ENCODE results near the gene SUFU.

SUFU gene

DNA sequence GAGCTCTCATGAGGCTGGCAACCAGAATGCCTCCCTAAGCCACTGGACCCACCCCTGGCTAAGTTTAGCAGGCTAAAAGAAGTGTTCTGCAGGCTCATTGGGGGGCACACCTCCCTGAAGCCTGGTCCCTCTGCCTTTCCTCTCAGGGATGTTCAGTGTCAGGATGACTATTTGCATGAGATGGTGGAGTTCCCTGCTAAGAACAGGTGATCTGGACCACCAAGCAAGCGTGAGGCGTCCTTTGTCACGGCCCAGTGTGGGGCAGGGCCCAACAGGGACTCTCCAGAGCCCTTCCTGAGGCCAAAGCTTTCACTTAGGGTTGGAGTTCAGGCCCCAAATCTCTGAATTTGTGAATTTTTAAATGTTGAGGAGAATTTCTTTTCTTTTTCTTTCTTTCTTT is 12.0 kb downstream of the SUFU start:
- TF ChIP-seq GATA2 (IDR thresholded peaks at IDR 0.05; ENCODE audit: low read depth, low read length): no peak
- no peak for TF ChIP-seq GATA3 (IDR thresholded peaks at IDR 0.05; ENCODE audit: low read depth, low read length)

DNA sequence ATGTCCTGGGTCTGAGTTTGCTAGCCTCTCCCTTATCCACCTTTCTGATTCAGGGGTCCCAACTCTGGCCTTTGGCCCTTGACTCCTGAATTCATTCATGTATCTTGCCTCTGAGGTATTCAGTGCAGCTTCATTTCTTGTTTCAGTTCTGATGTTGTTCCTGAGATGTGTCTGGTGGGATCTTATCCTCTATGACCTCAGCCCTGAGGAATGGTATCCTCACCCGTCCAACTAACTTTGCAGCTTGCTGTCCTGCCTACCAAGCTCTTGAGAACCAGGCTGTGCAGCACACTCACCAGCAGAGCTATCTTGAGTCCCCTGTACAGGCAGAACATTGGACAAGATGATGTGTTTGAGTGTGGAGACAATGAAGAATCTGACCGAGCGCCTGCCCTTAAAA is 13.8 kb downstream of the SUFU start:
- no peak for TF ChIP-seq GATA3 (IDR thresholded peaks at IDR 0.05; ENCODE audit: low read depth, low read length)
- TF ChIP-seq GATA2 (IDR thresholded peaks at IDR 0.05; ENCODE audit: low read depth, low read length): no peak

DNA sequence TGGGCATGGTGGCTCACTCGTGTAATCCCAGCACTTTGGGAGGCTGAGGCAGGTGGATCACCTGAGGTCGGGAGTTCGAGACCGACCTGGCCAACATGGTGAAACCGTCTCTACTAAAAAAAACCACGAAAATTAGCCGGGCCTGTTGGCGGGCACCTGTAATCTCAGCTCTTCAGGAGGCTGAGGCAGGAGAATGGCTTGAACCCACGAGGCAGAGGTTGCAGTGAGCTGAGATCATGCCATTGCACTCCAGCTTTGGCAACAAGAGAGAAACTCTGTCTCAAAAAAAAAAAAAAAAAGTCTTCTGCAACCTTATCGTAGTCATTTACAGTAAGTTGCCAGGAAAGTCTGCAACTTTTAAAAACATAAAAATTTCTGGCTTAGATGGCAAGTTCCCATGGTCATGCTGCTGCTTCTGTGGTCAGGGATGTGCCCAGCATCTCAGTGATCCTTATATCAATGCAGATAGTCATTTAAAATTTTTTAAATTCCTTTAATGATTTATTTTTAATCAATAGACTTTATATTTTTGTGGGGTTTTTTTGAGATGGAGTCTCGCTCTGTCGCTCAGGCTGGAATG is 15.6 kb downstream of the SUFU start:
- TF ChIP-seq GATA3 (IDR thresholded peaks at IDR 0.05; ENCODE audit: low read depth, low read length): no peak
- TF ChIP-seq GATA2 (IDR thresholded peaks at IDR 0.05; ENCODE audit: low read depth, low read length): no peak

DNA sequence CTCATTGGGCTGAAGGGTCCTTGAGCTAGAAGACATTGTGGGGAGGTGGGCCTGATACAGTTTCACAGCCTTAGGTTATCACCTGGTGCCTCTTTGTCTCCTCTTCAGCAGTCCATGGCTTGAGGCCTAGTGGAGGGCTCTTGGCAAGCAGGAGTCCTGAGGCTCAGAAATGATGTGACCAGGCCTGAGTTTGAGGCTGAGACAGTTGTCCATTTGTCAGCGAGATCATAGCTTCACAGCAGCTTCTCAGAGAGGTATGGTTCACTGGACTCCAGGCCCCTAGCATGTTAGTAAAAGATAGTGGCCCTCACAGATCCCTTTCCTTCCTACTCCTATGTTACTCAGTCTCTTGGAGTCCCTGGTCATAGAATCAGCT is 19.1 kb downstream of the SUFU start:
- no peak for TF ChIP-seq GATA2 (IDR thresholded peaks at IDR 0.05; ENCODE audit: low read depth, low read length)
- TF ChIP-seq GATA3 (IDR thresholded peaks at IDR 0.05; ENCODE audit: low read depth, low read length): no peak

DNA sequence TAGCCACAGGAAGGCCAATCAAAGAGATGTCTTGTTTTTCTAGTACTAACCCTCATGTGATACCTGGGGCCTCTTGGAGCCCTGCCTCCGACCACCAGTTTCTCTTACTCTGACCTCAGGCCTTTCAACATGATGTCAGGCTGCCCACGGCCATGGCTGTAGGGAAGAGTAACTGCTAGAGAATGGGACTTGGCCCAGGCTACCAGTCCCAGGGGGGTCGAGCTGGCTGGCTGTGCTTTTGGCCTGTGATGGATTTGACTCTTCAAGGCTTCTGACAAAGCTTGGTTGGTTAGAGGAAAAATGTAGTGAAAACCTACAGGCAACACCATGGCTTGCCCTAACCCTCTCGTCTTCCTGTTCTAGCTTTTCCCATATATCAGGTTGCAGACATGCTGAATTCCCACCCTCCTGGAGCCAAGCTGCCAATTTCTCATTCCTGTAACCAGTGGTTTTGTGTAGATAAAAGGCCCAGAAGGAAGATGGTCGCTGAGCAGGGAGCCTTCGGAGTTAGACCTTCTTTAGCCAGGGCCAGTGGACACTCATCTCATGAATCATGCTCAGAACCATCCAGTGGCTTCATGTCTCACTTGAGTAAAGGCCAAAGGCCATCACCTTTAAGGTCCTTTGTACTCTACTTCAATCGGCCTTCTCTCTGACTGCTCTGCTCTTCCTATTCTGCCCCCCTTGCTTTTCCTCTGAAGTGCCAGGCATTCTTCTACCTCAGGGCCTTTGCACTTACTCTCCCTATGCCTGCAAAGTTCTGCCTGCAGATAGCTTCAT is 19.7 kb downstream of the SUFU start:
- TF ChIP-seq GATA2 (IDR thresholded peaks at IDR 0.05; ENCODE audit: low read depth, low read length): no peak
- no peak for TF ChIP-seq GATA3 (IDR thresholded peaks at IDR 0.05; ENCODE audit: low read depth, low read length)

DNA sequence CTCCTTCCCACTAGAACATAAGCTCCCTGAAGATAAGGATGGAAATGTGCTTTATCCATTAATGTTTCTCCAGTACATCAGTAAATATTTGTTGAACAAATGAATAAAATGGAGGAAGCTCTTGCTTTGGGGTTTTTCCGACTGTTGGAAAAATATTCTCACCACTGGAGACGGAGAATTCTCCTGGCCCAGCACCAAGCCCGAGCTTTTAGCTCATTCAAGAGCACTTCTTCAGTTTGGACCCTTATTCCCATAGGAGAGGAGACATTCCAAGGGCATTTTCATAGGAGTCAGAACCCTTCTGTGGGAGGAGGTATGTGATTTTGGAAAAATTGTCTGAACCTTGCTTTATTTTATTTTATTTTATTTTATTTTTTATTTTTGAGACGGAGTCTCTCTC is 21.0 kb downstream of the SUFU start:
- TF ChIP-seq GATA2 (IDR thresholded peaks at IDR 0.05; ENCODE audit: low read depth, low read length) (no peak), GATA3 (IDR thresholded peaks at IDR 0.05; ENCODE audit: low read depth, low read length) (no peak)

DNA sequence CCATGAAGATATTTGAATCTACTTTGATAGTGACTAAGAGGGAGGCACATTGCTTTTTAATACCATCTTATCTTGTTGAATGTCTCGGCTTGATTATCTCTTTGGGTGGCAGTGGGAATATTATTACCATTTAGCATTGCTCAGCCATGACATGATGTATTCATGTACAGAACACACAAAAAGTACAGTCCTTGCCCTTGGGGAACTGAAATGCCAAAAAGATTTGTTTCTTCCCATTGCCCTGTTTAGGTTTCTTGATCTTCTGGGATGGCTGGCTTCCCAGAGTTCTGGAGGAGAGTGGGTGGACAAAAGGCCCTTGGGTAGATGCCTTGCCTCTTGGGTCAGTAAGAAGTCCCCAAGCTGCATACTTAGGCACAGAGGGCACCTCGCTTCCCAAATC is 23.8 kb downstream of the SUFU start:
- TF ChIP-seq GATA2 (IDR thresholded peaks at IDR 0.05; ENCODE audit: low read depth, low read length): no peak
- no peak for TF ChIP-seq GATA3 (IDR thresholded peaks at IDR 0.05; ENCODE audit: low read depth, low read length)

DNA sequence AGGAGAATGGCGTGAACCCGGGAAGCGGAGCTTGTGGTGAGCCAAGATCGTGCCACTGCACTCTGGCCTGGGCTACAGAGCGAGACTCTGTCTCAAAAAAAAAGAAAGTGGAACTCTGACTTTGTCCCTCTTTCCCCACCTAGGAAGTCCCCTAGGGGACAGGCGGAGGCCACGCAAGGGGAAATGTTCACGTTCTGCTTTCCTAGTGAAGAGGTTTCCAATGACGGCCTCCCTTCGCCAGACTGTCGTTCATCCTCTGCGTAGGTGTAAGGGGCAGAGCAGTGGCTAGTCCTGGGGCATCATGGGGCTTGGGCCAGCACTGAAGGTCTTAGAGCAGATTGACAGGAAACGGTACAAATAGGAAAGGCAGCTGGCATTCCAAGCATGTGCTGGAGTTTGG is 30.6 kb downstream of the SUFU start:
- TF ChIP-seq GATA3 (IDR thresholded peaks at IDR 0.05; ENCODE audit: low read depth, low read length) (no peak), GATA2 (IDR thresholded peaks at IDR 0.05; ENCODE audit: low read depth, low read length) (no peak)

DNA sequence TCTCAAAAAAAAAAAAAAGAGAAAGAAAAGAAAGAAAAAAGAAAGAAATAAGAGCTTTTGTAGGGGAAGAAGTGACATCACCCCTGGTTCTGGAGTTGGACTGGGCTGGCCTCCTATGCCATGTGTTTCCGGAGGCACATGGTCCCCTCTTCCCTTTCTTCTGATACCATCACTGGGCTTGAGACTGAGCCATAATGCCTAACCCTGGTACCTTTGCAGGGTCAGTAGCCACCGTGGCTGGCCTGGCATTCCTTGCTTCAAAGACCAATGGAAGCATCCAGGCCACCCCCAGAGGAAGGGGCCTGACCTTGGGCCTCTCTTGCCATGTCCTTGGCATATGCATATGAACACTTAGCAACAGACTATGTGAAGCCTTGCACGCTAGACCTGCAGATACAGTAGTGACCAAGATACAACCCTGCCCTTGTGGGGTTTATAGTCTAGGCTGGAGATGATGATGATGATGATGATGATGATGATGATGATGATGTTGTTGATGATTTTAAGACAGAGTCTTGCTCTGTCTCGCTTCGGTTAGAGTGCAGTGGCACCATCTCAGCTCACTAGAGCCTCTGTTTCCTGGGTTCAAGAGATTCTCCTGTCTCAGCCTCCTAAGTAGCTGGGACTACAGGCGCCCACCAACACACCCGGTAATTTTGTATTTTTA is 31.8 kb downstream of the SUFU start:
- TF ChIP-seq GATA3 (IDR thresholded peaks at IDR 0.05; ENCODE audit: low read depth, low read length): no peak
- no peak for TF ChIP-seq GATA2 (IDR thresholded peaks at IDR 0.05; ENCODE audit: low read depth, low read length)

DNA sequence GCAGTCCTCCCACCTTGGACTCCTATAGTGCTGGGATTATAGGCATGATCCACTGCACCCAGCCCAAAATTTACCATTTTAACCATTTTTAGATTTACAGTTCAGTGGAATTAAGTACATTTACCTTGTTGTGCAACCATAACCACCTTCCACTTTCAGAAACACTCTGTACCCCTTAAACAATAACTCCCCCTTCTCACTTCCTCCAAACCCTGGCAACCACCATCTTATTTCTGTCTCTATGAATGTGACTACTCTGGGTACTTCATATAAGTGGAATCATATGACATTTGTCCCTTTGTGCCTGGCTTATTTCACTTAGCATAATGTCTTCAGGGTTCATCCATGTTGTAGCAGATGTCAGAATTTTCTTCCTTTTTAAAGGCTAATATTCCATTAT is 33.6 kb downstream of the SUFU start:
- TF ChIP-seq GATA3 (IDR thresholded peaks at IDR 0.05; ENCODE audit: low read depth, low read length) (no peak), GATA2 (IDR thresholded peaks at IDR 0.05; ENCODE audit: low read depth, low read length) (no peak)

DNA sequence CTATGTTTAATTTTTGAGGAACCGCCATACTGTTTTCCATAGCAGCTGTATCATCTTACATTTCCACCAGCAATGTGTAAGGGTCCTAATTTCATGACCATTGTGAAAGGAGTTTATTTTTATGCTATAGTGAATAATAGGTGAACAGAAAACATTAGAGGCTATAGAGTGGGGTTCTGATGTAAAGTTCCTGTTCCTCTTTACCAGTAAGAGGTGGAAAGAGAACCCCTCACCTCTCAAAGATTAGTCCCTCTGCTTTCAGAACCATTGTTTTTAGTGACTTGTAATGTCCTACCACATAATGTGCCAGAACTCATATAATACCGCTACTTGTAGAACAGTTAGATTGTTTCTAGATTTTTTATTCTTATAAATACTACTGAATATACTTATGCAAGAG is 34.2 kb downstream of the SUFU start:
- no peak for TF ChIP-seq GATA2 (IDR thresholded peaks at IDR 0.05; ENCODE audit: low read depth, low read length)
- TF ChIP-seq GATA3 (IDR thresholded peaks at IDR 0.05; ENCODE audit: low read depth, low read length): no peak

DNA sequence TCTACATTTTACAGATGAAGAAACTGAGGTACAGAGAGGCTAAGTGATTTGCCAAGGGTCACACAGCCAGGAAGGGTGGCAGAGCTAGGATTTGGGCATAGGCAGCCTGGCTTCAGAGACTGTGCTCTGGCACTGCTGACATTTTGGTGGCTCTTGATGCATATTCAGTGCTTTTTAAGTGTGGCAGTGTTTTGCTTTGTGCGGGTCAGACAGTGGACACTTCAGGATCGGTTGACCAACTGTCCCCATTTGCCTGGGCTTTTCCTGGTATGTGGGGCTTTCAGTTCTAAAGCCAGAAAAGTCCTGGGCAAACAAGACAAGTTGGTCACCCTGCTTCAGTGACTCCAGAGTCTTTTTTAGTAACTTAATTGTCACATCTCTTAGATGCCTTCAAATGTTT is 35.0 kb downstream of the SUFU start:
- TF ChIP-seq GATA2 (IDR thresholded peaks at IDR 0.05; ENCODE audit: low read depth, low read length): no peak
- no peak for TF ChIP-seq GATA3 (IDR thresholded peaks at IDR 0.05; ENCODE audit: low read depth, low read length)

DNA sequence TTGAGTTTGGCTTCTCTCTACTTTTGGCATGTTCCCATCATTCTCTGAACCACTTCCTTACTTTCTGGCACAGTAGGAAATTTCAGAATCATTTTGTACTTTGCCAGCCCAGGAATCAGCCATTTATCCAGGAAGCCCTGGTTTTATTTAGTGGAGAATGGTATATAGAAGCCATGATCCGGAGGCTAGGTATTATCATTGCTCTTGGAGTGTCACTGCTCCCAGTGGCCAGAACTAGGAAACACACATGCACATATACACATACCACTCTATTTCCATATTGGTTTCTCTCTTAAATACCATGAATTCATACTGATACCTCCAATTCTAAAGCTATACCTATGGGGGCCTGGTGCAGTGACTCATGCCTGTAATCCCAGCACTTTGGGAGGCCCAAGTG is 36.3 kb downstream of the SUFU start:
- TF ChIP-seq GATA2 (IDR thresholded peaks at IDR 0.05; ENCODE audit: low read depth, low read length) (no peak), GATA3 (IDR thresholded peaks at IDR 0.05; ENCODE audit: low read depth, low read length) (no peak)

DNA sequence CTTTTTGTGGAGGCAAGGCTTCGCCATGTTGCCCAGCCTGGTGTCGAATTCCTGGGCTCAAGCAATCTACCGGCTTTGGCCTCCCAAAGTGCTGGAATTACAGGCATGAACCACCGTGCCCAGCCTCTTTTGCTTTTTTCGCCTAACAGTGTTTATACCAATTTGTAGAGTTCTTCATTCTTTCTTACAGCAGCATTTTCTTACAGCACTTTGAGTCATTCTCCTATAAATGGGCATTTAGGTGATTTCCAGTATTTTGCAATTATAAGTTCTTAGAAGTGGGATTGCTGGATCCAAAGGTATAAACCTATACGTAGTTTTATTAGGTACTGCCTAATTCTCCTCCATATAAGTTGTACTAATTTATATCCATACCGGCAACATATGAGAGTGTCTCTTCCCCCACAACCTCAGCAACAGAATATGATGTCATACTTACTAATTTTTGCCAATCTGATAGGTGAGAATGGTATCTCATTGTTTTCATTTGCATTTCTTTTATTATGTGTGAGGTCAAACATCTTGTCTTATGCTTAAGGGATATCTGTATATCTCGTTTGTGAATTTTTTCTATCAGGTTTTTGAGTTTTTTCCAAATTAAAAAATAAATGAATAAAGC is 39.1 kb downstream of the SUFU start:
- TF ChIP-seq GATA3 (IDR thresholded peaks at IDR 0.05; ENCODE audit: low read depth, low read length) (no peak), GATA2 (IDR thresholded peaks at IDR 0.05; ENCODE audit: low read depth, low read length) (no peak)

Data from SH-SY5Y (cell line).